Body of pancreas (tissue), 4 donors: Measurements from ENCODE around the gene DOCK4. TPM values are rescaled to one million over a fixed set of nuclear protein-coding genes. Genes with fewer than 3 reads are reported as not detected.

ENCODE experiments used
- ATAC-seq: fragments of 150-250 bp; one replicate; pipeline ENCODE4 v1.9.1; 2016
- DNase-seq, 4 donors: peaks; one replicate each; pipeline ENCODE4 v3.0.0-alpha.2; 2019
- H3K27ac ChIP-seq, 4 donors: fragments of 200-600 bp; sonication (generic); 1 replicate in 3 of 4; 2 replicates in 1 of 4; pipeline versions ENCODE4 v1.5.1 to v1.6.1; 2016 to 2019; ENCODE audit warnings: mild to moderate bottlenecking in 1 of 4, mixed read lengths in 1 of 4, moderate library complexity in 1 of 4
- H3K27me3 ChIP-seq, 2 donors: fragments of 200-600 bp; sonication (generic); one replicate each; pipeline ENCODE4 v1.6.0; 2016; ENCODE audit warnings: mild to moderate bottlenecking in 1 of 2
- H3K36me3 ChIP-seq, 2 donors: fragments of 200-600 bp; sonication (generic); replicated peaks in 1 of 2; 2 replicates each; pipeline ENCODE4 v1.5.1; 2016; ENCODE audit warnings: low read depth in 2 of 2; ENCODE audit not compliant: insufficient read depth in 1 of 2
- H3K4me1 ChIP-seq: fragments of 200-600 bp; sonication (generic); one replicate; pipeline ENCODE4 v1.6.0; 2016
- H3K4me3 ChIP-seq, 2 donors: fragments of 200-600 bp; sonication (generic); 1 replicate in 1 of 2; 2 replicates in 1 of 2; pipeline ENCODE4 v1.5.1; 2016 to 2019
- H3K9me3 ChIP-seq, 3 donors: fragments of 200-600 bp; sonication (generic); 1 replicate in 2 of 3; 2 replicates in 1 of 3; pipeline ENCODE4 v1.5.1; 2016
- POLR2A ChIP-seq, 3 donors: fragments of 450-650 bp; IDR thresholded peaks; one replicate each; pipeline ENCODE4 v1.6.1; 2016; ENCODE audit warnings: antibody characterized with exemption in 3 of 3, mild to moderate bottlenecking in 2 of 3
- WGBS, 2 donors: methylation state at CpG; one replicate each; pipeline ENCODE4 v1.1.5; 2017; 5-methylcytosine and 5-hydroxymethylcytosine counted together
- intact Hi-C: fragments of 100-400 bp; cut with DNase I; formaldehyde crosslinking; loops from one replicate; pipeline ENCODE4 v1.15.1; 2023
- total RNA-seq, 2 donors: library from RNA; depleted of rRNA; stranded (reverse); fragments of >200 nt; gene quantifications; one replicate each; pipeline ENCODE4 v1.1.0, GENCODE V29; 2016
- TF ChIP-seq, protein P1 (sequence below), 7 experiments: fragments of 450-650 bp in 4 of 7; fragments of 200-600 bp in 3 of 7; sonication (generic) in 3 of 7; IDR thresholded peaks; one replicate each; pipeline ENCODE4 v1.5.1; 2016 to 2019; ENCODE audit warnings: antibody characterized with exemption in 7 of 7

Gene DOCK4
- total RNA-seq, 2 donors from 2014 or later, result 24.9 to 34.6 TPM

DNA sequence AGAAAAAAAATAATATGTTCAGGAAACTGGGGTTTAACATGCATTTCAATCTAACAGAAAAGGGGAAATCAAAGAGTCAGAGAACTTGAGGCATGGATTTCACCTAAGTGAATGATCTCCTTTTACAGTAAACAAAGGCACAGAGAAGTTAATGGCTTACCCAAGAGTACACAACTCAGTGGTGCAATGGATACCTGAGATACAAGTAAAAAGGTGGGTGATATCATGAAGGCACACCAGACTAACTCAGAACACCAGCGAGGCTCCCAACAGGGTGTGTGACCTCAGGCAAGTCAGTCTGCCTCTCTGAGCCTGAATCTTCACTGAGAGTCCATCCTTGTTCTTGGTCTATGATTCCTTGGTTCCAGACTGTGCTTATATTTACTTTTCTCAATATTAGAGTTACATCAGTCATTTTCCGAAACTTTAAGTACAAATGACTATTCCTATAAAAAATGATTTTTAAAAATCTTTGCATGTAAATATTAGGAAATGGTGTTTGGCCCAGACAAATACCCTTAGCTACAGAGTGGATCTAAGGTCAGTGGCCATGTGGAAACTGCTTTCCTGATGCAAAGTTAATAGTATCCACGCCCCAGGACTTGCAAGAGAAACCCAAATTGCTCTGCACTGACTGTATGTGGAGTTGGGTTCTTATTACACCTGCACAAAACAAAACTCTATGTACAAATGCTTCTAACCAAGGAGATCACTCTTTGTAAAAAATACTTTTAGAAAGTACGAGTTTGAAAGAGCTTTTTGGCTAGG is 361.1 kb downstream of the DOCK4 start:
- no peak for ATAC-seq
- intact Hi-C loops, result no loop called here
- no peaks in the 10 kb centered on the region for H3K4me1 ChIP-seq
- no peak overlapping the region for H3K4me3 ChIP-seq
- 90 to 91% methylated on average over 4 of the region's 4 CpGs for WGBS, 2 donors
- DNase-seq, result no peak
- H3K9me3 ChIP-seq, result no peaks in the 10 kb centered on the region
- H3K27me3 ChIP-seq, result no peaks in the 10 kb centered on the region
- TF ChIP-seq, protein P1, sequence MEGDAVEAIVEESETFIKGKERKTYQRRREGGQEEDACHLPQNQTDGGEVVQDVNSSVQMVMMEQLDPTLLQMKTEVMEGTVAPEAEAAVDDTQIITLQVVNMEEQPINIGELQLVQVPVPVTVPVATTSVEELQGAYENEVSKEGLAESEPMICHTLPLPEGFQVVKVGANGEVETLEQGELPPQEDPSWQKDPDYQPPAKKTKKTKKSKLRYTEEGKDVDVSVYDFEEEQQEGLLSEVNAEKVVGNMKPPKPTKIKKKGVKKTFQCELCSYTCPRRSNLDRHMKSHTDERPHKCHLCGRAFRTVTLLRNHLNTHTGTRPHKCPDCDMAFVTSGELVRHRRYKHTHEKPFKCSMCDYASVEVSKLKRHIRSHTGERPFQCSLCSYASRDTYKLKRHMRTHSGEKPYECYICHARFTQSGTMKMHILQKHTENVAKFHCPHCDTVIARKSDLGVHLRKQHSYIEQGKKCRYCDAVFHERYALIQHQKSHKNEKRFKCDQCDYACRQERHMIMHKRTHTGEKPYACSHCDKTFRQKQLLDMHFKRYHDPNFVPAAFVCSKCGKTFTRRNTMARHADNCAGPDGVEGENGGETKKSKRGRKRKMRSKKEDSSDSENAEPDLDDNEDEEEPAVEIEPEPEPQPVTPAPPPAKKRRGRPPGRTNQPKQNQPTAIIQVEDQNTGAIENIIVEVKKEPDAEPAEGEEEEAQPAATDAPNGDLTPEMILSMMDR (IDR thresholded peaks at IDR 0.05), result no peak
- TF ChIP-seq POLR2A (IDR thresholded peaks at IDR 0.05), result no peak
- H3K27ac ChIP-seq, result no peak overlapping the region
- no peaks in the 10 kb centered on the region for H3K36me3 ChIP-seq

DNA sequence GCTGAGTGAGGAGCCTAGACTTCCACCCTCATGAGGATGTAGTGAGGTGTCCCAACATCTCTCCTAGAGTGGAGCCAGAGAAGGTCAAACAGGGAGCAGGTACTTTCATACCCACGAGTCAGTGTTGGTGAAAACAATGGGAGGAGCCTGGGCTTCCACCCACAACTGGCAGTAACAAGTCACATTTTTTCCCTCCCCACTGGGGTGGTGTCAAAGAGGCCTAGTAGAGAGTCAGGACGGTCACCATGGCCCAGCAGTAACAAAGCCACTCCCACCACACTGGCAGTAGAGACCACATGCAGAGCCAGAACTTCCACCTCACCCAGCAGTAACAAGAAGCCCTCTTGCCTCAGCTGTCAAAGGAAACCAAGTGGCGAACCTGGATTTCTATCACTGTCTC is 363.7 kb downstream of the DOCK4 start:
- Histone ChIP-seq H3K27me3 (no peaks in the 10 kb centered on the region), H3K4me1 (no peaks in the 10 kb centered on the region), H3K4me3 (no peak overlapping the region), H3K9me3 (no peaks in the 10 kb centered on the region), H3K36me3 (no peaks in the 10 kb centered on the region), H3K27ac (no peak overlapping the region)
- ATAC-seq (no peak), DNase-seq (no peak)
- TF ChIP-seq, protein P1 (IDR thresholded peaks at IDR 0.05), result no peak
- TF ChIP-seq POLR2A (IDR thresholded peaks at IDR 0.05), result no peak
- WGBS, 2 donors, result 83 to 90% methylated on average over 3 of the region's 3 CpGs
- intact Hi-C loops, result no loop called here

DNA sequence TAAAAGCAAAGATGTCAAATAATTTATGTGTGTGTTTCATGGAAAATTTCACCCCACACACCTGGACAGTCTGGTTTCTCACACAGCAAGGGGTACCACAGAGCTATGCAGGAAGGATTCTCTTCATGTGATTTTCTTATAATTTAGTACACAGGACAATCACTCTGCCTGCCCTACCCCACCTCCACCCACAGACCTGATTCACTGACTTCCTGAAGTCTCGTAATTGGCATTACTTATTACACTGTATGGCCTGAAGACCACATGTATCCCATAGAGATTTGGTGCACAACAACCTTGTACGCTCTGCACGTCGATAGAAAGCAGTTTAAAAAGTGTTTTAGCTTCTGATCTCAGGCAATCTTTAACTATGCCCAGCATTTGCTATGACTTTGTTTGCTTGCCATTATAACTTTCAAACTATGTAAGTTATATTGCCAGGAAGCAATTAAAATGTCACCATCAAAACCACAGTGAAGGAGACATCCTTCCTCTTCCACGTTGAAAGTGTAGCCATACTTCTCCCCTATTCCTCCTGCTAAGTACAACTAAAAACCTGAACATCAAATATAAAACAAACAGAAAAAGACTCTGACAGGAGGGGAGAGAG is 364.5 kb downstream of the DOCK4 start:
- no peak overlapping the region for H3K4me3 ChIP-seq
- H3K36me3 ChIP-seq, result no peaks in the 10 kb centered on the region
- H3K27me3 ChIP-seq, result no peaks in the 10 kb centered on the region
- no peaks in the 10 kb centered on the region for H3K4me1 ChIP-seq
- DNase-seq (no peak), ATAC-seq (no peak)
- no peak overlapping the region for H3K27ac ChIP-seq
- TF ChIP-seq, protein P1 (IDR thresholded peaks at IDR 0.05), result no peak
- TF ChIP-seq POLR2A (IDR thresholded peaks at IDR 0.05), result no peak
- intact Hi-C loops, result no loop called here
- H3K9me3 ChIP-seq, result no peaks in the 10 kb centered on the region
- WGBS, 2 donors, result 41 to 52% methylated on average over 5 of the region's 5 CpGs

DNA sequence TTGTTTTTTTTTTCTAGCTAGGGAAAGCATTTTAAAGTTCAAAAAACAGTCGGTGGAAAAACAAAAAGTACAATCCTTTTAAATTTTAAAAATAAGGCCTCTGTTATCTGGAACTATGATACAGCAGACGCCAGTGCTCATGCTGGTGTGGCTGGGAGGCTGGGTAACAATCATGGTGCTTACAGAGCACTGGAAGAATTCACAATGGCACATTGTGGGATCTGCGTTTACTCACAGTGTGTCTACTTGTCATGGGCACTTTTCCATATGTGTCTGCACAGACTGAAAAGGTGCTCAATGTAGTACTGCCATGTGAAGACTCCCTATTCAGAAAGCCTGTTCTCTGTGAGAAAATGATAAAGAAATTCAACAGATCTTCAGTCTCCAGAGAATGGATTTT is 365.7 kb downstream of the DOCK4 start:
- WGBS, 2 donors, result 75 to 80% methylated on average over 3 of the region's 3 CpGs
- H3K36me3 ChIP-seq, result no peaks in the 10 kb centered on the region

More for the DNA sequence above, 365.7 kb downstream of the DOCK4 start:
- H3K27me3 ChIP-seq, result no peaks in the 10 kb centered on the region
- H3K4me3 ChIP-seq, result no peak overlapping the region
- no peaks in the 10 kb centered on the region for H3K9me3 ChIP-seq
- DNase-seq (no peak), ATAC-seq (no peak)
- no peaks in the 10 kb centered on the region for H3K4me1 ChIP-seq
- TF ChIP-seq, protein P1 (IDR thresholded peaks at IDR 0.05), result no peak
- no peak for TF ChIP-seq POLR2A (IDR thresholded peaks at IDR 0.05)
- no peak overlapping the region for H3K27ac ChIP-seq
- intact Hi-C loops, result no loop called here
